Immature natural killer cell (primary cell): ENCODE data around the gene SLC35F4. TPM values are rescaled to one million over a fixed set of nuclear protein-coding genes. Genes with fewer than 3 reads are reported as not detected.

Experiments used
- DNase-seq, 3 donors: peaks; one replicate each; pipeline ENCODE4 v3.0.0; 2022; ENCODE audit warnings: mixed read lengths in 1 of 3
- H3K27ac Mint-ChIP-seq, 6 donors: one replicate each; pipeline ENCODE4 v1.8.0; 2020; ENCODE audit warnings: mixed read lengths in 6 of 6, mild to moderate bottlenecking in 5 of 6, inconsistent platforms in 4 of 6, moderate library complexity in 3 of 6
- H3K27me3 Mint-ChIP-seq, 3 donors: one replicate each; pipeline ENCODE4 v1.8.0; 2020 to 2021; ENCODE audit warnings: low read depth in 3 of 3, mild to moderate bottlenecking in 3 of 3, mixed read lengths in 3 of 3, moderate library complexity in 3 of 3, inconsistent platforms in 1 of 3
- H3K36me3 Mint-ChIP-seq, 3 donors: one replicate each; pipeline ENCODE4 v1.8.0; 2020; ENCODE audit warnings: mixed read lengths in 3 of 3, inconsistent platforms in 2 of 3, mild to moderate bottlenecking in 2 of 3
- H3K4me1 Mint-ChIP-seq, 2 donors: one replicate each; pipeline ENCODE4 v1.8.0; 2020; ENCODE audit warnings: inconsistent platforms in 2 of 2, mild to moderate bottlenecking in 2 of 2, mixed read lengths in 2 of 2, moderate library complexity in 1 of 2
- H3K4me3 Mint-ChIP-seq, 5 donors: one replicate each; pipeline ENCODE4 v1.8.0; 2020; ENCODE audit warnings: mild to moderate bottlenecking in 5 of 5, mixed read lengths in 5 of 5, inconsistent platforms in 3 of 5, moderate library complexity in 3 of 5
- H3K9me3 Mint-ChIP-seq, 6 donors: one replicate each; pipeline ENCODE4 v1.8.0; 2020; ENCODE audit warnings: mild to moderate bottlenecking in 6 of 6, mixed read lengths in 6 of 6, inconsistent platforms in 4 of 6, moderate library complexity in 3 of 6
- polyA plus RNA-seq, 3 donors: library from polyadenylated mRNA; unstranded; fragments of 300-500 nt; fragmentation: Illumina TruSeq; gene quantifications; one replicate each; pipeline ENCODE4 v1.2.3, GENCODE V29; 2021

SLC35F4 gene
- polyA plus RNA-seq, 3 donors from 2014 or later, result not detected

GRCh38 chr14:57845316-57845715, 20.6 kb downstream of the SLC35F4 start:
- H3K9me3 Mint-ChIP-seq, result no peaks in the 10 kb centered on the region
- H3K36me3 Mint-ChIP-seq, result no peaks in the 10 kb centered on the region
- DNase-seq, result no peak
- H3K4me3 Mint-ChIP-seq, result no peak overlapping the region
- no peak overlapping the region for H3K27ac Mint-ChIP-seq
- peaks cover 0 to 4% (median 4%) of the 10 kb centered on the region in 3 donors for H3K27me3 Mint-ChIP-seq
- H3K4me1 Mint-ChIP-seq, result no peaks in the 10 kb centered on the region

DNA sequence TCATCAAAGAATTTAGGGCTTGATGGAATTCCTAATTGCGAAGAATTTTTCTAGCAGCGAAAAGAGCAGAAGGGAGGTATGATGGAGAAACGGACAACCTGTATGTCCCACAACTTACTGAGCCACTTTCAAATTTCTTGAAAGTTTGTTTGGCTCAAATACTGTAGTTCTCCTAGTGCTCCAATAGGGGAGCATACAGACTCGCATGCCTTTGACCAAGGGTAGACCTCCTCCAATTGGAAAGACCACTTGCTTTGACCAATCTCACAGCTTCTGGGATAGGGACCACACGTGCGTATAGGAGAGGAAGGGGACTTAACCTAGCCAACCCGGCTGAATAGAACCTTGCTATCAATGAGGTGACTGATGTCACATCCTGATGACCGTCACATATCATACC, 28.6 kb downstream of the SLC35F4 start:
- Mint-ChIP-seq H3K27me3 (peaks cover 0 to 2% (median 2%) of the 10 kb centered on the region in 3 donors), H3K9me3 (peaks cover 0 to 4% (median under 1%) of the 10 kb centered on the region in 6 donors), H3K4me3 (no peak overlapping the region), H3K4me1 (no peaks in the 10 kb centered on the region), H3K36me3 (no peaks in the 10 kb centered on the region), H3K27ac (no peak overlapping the region)
- DNase-seq, result no peak

- Mint-ChIP-seq H3K9me3 (peaks cover 0 to 4% (median under 1%) of the 10 kb centered on the region in 6 donors), H3K4me1 (no peaks in the 10 kb centered on the region), H3K27me3 (peaks cover 0 to 2% (median 2%) of the 10 kb centered on the region in 3 donors), H3K4me3 (no peak overlapping the region), H3K27ac (no peak overlapping the region), H3K36me3 (no peaks in the 10 kb centered on the region)
- no peak for DNase-seq
Measured at GRCh38 chr14:57835766-57836165, 30.1 kb downstream of the SLC35F4 start.

GRCh38 chr14:57834961-57835360, 30.9 kb downstream of the SLC35F4 start:
- no peak for DNase-seq
- no peak overlapping the region for H3K4me3 Mint-ChIP-seq
- no peaks in the 10 kb centered on the region for H3K36me3 Mint-ChIP-seq
- peaks cover 0 to 4% (median under 1%) of the 10 kb centered on the region in 6 donors for H3K9me3 Mint-ChIP-seq
- H3K4me1 Mint-ChIP-seq, result no peaks in the 10 kb centered on the region
- H3K27ac Mint-ChIP-seq, result no peak overlapping the region
- peaks cover 0 to 2% (median 2%) of the 10 kb centered on the region in 3 donors for H3K27me3 Mint-ChIP-seq

DNA sequence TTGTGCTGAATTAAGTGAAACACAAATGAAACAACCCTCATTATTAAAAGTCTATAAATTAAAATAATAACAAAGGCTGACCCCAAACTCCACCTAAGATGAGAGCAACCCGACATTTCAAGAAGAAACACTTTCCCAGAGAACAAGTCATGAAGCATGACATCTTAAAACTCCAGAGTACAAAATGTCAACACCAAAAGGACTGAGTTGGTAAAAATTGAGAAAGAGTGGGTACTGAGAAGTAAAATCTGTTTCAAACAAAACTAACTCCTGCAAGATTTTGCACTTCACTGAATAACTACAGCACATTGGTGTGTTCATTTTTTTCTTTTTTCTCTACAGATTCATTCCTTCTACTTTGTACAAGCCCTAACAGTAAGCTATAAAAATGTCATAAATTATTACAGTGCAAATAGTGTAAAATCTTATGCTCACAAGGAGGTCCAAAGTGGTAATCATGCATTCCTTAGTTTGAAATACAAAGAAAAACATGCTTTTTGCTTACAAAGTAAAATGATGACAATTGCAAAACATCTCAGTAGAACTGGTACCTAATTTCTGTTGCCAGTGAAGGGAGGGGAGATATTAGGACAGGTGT, 31.8 kb downstream of the SLC35F4 start:
- no peaks in the 10 kb centered on the region for H3K4me1 Mint-ChIP-seq
- no peak for DNase-seq
- no peaks in the 10 kb centered on the region for H3K36me3 Mint-ChIP-seq
- peaks cover 0 to 2% (median under 1%) of the 10 kb centered on the region in 3 donors for H3K27me3 Mint-ChIP-seq
- H3K27ac Mint-ChIP-seq, result no peak overlapping the region
- H3K9me3 Mint-ChIP-seq, result peaks cover 0 to 4% (median under 1%) of the 10 kb centered on the region in 6 donors
- H3K4me3 Mint-ChIP-seq, result no peak overlapping the region

DNA sequence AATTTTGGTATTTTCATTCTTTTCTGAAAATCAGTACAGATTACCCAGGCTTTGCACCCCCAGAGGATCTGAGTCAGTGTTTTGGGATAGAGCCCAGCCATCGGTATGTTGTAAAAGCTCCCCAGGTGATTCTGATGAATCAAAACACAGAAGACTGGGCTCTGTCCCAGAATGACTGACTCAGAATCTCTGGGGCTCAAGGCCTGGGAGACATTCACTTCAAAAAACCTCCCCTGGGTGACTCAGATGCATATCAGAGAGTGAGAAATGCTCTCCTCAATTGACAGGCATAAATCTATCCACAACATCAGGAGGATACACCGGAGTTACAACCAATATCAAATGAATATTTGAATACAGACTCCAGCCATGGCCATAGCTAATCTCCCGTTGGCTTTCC, 32.6 kb downstream of the SLC35F4 start:
- Mint-ChIP-seq H3K27me3 (peaks cover 0 to 2% (median 1%) of the 10 kb centered on the region in 3 donors), H3K9me3 (peaks cover 0 to 4% (median under 1%) of the 10 kb centered on the region in 6 donors), H3K27ac (no peak overlapping the region), H3K4me3 (no peak overlapping the region), H3K36me3 (no peaks in the 10 kb centered on the region), H3K4me1 (no peaks in the 10 kb centered on the region)
- DNase-seq, result no peak

DNA sequence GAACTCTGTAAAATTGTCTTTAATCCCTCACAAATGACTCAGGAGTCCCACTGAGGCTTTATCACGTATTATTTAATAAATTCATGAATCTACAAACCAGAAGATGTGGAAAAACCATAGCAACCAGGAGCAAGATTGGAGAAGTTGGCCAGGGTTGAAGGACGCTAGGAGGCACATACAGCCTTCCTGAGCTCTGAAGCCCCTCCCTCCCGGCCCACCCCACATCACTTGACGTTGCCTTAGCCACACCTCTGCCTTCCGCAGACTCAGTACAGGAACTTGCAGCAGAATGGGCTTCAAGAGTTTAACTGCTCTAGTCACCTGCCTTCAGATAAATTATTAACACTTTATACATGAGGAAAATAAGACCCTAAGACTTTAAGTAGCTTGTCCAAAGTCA, 33.9 kb downstream of the SLC35F4 start:
- H3K9me3 Mint-ChIP-seq, result peaks cover 0 to 4% (median 0%) of the 10 kb centered on the region in 6 donors
- H3K4me1 Mint-ChIP-seq, result no peaks in the 10 kb centered on the region
- H3K27ac Mint-ChIP-seq, result no peak overlapping the region
- no peaks in the 10 kb centered on the region for H3K36me3 Mint-ChIP-seq
- no peak for DNase-seq
- H3K4me3 Mint-ChIP-seq, result no peak overlapping the region
- peaks cover 0 to 2% (median 1%) of the 10 kb centered on the region in 3 donors for H3K27me3 Mint-ChIP-seq

GRCh38 chr14:57828713-57829112, 37.2 kb downstream of the SLC35F4 start:
- H3K36me3 Mint-ChIP-seq, result no peaks in the 10 kb centered on the region
- peaks cover 0 to 6% (median 4%) of the 10 kb centered on the region in 6 donors for H3K9me3 Mint-ChIP-seq
- no peak overlapping the region for H3K4me3 Mint-ChIP-seq
- H3K4me1 Mint-ChIP-seq, result no peaks in the 10 kb centered on the region
- no peak for DNase-seq
- peaks cover 0 to 2% (median 1%) of the 10 kb centered on the region in 3 donors for H3K27me3 Mint-ChIP-seq
- H3K27ac Mint-ChIP-seq, result no peak overlapping the region

DNA sequence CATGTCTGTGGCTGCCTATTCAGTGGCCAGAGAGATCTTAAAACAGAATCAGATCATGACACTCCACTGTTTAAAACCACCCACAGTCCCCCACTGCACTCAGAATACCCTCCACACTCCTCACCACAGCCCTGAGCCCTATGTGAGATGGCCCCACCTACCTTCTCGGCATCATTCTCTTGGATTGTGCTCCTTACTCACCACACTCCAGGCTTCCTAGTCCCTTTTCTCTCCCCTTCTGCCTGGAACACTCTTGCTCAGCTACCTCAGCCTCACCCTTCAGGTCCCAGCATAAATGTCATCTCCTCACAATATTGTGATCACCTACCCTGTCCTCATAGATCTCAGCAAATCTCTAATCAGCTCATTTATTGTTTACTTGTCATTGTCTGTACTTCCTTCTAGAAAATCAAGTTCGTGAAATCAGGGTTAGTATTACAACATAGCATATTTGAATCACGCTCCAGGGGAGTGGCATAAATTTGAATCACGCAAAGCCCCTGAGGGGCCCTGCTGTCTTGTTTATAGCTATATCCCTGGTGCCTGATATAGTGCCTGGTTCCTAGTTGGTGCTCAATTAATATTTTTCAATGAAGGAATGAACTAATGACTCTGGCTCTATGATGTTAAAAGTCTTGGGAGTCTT, 42.8 kb downstream of the SLC35F4 start:
- H3K4me3 Mint-ChIP-seq, result no peak overlapping the region
- no peaks in the 10 kb centered on the region for H3K4me1 Mint-ChIP-seq
- peaks cover 1 to 13% (median 4%) of the 10 kb centered on the region in 6 donors for H3K9me3 Mint-ChIP-seq
- peaks cover 0 to 5% (median 0%) of the 10 kb centered on the region in 3 donors for H3K27me3 Mint-ChIP-seq
- H3K36me3 Mint-ChIP-seq, result no peaks in the 10 kb centered on the region
- DNase-seq, result no peak
- H3K27ac Mint-ChIP-seq, result no peak overlapping the region

DNA sequence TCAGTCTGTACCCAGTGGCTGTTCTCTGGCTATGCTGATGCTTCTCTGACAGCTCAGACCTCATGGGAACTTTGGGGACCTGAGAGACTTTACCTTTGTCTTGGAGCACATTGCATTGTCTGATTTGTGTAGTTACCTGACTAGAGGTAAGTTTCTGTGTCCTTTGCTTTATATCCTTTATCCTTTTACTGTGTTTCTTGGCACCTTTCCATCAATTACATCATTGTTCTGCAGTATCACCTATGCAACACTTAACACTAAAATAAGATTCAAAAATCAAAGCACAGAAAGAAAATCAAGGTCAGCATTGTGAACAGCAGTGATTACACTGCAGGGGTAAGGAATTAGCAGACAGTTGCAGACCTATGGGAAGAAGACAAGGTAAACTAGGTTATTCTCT, 43.8 kb downstream of the SLC35F4 start:
- peaks cover 0 to 5% (median 0%) of the 10 kb centered on the region in 3 donors for H3K27me3 Mint-ChIP-seq
- no peak for DNase-seq
- H3K27ac Mint-ChIP-seq, result no peak overlapping the region
- H3K9me3 Mint-ChIP-seq, result peaks cover 1 to 13% (median 4%) of the 10 kb centered on the region in 6 donors
- H3K36me3 Mint-ChIP-seq, result no peaks in the 10 kb centered on the region
- no peak overlapping the region for H3K4me3 Mint-ChIP-seq
- H3K4me1 Mint-ChIP-seq, result no peaks in the 10 kb centered on the region

DNA sequence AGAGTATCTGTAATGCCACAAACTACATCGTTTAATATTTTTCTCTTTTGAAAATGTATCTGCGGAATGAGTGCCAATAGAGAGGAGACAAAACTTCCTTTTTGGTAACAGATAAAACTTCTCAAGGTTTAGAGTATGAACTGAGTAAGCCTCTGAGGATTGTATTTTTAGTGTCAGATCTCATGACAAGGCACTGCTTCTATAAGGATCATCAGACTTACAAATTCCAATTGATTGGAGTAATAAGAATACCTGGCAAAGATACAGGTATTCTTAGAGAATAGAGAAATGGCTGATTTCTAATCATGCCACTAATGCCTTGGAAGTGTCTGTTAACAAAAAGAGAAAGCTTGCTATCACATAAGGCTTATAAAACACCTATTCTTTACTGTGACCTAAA, 45.3 kb downstream of the SLC35F4 start:
- Mint-ChIP-seq H3K9me3 (peaks cover 1 to 15% (median 4%) of the 10 kb centered on the region in 6 donors), H3K27ac (no peak overlapping the region), H3K36me3 (no peaks in the 10 kb centered on the region), H3K4me1 (no peaks in the 10 kb centered on the region), H3K27me3 (peaks cover 0 to 5% (median 0%) of the 10 kb centered on the region in 3 donors), H3K4me3 (no peak overlapping the region)
- DNase-seq, result no peak

- no peak for DNase-seq
- H3K9me3 Mint-ChIP-seq, result peaks cover 0 to 11% (median 2%) of the 10 kb centered on the region in 6 donors
- no peaks in the 10 kb centered on the region for H3K36me3 Mint-ChIP-seq
- H3K4me3 Mint-ChIP-seq, result no peak overlapping the region
- H3K27ac Mint-ChIP-seq, result no peak overlapping the region
- peaks cover 0 to 3% (median 0%) of the 10 kb centered on the region in 3 donors for H3K27me3 Mint-ChIP-seq
- no peaks in the 10 kb centered on the region for H3K4me1 Mint-ChIP-seq
Measured at GRCh38 chr14:57818511-57818910, 47.4 kb downstream of the SLC35F4 start.

GRCh38 chr14:57816568-57817284, 49.2 kb downstream of the SLC35F4 start:
- DNase-seq, result no peak
- no peak overlapping the region for H3K27ac Mint-ChIP-seq
- H3K4me1 Mint-ChIP-seq, result no peaks in the 10 kb centered on the region
- no peak overlapping the region for H3K4me3 Mint-ChIP-seq
- H3K36me3 Mint-ChIP-seq, result no peaks in the 10 kb centered on the region
- H3K9me3 Mint-ChIP-seq, result peaks cover 0 to 5% (median 0%) of the 10 kb centered on the region in 6 donors
- H3K27me3 Mint-ChIP-seq, result no peaks in the 10 kb centered on the region

DNA sequence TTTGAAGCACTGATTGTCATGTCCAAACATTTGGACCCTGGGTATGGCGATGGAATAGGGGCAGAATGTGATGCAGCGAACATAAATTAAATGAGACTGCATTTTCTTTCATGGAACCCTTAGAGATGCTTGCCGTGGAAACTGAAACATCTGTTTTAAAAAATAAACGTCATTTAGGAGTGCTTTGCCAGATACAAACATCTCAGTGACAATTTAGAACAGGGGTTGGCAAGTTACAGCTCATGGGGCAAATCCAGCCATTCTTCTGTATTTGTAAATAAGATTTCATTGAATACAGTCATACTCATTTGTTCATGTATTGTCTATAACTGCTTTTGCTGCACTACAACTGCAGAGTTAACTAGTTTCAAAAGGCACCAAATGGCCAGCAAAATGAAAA, 51.2 kb downstream of the SLC35F4 start:
- Mint-ChIP-seq H3K27ac (no peak overlapping the region), H3K4me3 (no peak overlapping the region), H3K9me3 (peaks cover 0 to 10% (median 0%) of the 10 kb centered on the region in 6 donors), H3K36me3 (no peaks in the 10 kb centered on the region), H3K4me1 (no peaks in the 10 kb centered on the region), H3K27me3 (no peaks in the 10 kb centered on the region)
- DNase-seq, result no peak
